Erythroblast (primary cell): ENCODE results near the gene LSAMP.

ENCODE experiments used
- GATA1 ChIP-seq: IDR thresholded peaks from 2 replicates; pipeline ENCODE4 v1.6.1; 2011; ENCODE audit warnings: low read depth, mild to moderate bottlenecking, control low read depth, low read length, moderate library complexity
- POLR2A ChIP-seq: IDR thresholded peaks from 2 replicates; pipeline ENCODE4 v1.6.1; 2011; ENCODE audit warnings: mild to moderate bottlenecking, low read length

GRCh38 chr3:116384717-116385116 is 60.6 kb downstream of the LSAMP start:
- TF ChIP-seq POLR2A (no peak), GATA1 (no peak)
